NOMO-1 treated with dmso at 0.1 percent for 144 hours (cell line): Measurements from ENCODE around the gene TNFRSF1B.

Experiments
- DNase-seq: peaks from one replicate; lab custom pipeline; 2025; ENCODE audit not compliant: unreplicated experiment; lab: John Stamatoyannopoulos, UW

TNFRSF1B gene

DNA sequence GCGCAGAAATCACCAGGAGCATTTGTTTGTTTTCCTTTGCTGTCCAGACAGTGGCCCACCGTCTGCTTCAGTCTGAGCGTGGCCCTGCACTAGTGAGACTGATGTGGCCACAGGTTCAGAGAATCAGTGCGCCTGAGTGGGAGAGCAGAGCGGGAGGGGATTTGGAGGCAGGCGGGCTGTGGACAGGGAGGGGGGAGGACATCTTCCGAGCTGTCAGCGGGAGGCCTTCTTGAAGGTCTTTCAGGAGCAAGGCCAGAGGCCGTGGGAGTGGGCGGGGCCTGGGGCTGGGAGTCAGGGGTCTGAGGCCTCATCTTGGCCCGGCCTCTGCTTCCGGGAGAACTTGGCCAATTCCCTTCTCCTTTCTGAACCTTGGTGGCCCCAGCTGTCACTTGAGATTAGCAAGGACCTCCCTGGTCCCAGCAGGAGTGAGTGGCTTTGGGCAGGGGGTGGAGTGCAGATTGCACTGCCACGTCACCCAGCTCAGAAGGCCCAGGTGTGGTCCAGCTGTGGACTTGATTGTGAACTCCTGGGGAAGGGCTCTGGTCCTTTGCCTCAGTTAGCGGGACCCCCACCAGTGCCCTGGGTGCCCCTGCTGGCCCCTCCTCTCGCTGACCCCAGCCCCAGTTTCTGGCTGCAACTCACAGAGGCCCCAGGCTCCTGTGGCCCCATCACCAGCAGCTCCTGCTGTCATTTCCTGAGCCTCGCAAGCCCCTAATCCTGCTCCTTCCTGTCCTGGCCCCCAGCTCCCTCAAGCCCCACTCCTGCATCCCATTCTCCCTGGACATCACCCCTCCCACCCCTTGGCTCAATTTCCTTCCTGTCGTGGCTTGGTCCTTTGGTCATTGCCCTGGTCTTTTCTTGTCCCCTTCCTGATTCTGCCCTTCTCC, 8.4 kb downstream of the TNFRSF1B start:
- no peak for DNase-seq

DNA sequence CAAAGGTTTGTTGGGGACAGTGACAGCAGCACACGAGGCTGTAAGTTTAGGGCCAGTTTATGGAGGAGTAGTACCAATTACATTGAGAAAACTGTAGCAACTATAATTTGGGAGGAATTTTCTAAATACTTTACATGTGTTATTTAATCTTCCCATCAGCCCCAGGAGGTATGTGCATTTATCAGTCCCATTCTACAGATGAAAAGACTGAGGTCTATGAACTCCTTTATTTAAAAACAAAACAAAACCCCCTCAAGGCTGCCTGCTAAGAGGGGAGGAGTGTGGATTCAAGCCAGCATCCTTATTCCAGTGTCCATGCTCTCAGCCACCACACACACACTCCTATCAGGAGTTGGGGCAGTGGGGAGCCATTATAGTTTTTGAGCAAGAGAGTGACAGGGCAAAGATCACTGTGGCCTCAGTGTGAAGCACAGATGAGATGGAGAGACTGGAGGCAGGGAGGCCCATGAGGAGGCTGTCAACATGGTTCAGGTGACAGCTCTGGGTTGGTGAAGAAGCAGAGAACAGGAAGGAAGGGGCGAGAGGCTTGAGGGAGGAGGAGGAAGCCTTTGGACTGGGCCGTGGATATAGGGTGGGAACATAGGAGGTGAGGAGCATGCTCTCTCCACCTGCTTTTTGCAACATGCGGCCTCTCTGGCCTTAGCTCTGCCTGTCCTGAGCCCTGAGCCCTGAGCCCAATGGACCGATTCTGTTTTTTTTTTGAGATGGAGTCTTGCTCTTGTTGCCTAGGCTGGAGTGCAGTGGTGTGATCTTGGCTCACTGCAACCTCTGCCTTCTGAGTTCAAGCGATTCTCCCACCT, 9.7 kb downstream of the TNFRSF1B start:
- DNase-seq, result no peak

DNA sequence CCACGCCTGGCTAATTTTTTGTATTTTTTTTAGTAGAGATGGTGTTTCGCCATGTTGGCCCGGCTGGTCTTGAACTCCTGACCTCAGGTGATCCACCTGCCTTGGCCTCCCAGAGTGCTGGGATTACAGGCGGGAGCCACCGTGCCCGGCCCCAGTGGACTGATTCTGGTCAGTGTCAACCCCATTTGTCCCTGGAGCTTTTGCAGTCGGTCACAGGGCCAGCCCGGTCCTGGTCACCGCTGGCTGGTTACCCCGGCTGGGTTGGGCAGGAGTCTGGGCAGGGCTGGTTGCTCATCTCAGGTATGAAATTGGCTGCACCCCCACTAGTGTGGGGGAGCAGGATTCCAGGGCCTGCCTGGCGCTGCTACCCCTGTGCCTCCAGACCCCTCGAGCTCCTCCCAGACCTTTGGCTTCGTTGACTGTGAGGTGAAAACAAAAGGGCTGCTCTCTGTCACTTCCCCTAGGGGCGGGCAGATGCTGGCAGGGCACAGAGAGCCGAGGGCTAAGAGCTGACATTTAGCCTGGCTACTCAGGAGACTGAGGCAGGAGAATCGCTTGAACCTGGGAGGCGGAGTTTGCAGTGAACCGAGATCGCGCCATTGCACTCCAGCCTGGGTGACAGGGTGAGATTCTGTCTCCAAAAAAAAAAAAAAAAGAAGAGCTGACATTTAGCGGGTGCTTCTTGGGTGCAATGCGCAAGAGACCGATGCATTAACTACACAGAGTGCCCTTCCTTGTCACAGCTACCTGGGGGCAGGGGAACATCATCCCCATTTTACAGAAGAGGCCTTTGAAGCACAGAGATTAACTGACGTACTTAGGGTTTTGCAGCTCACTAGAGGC, 10.6 kb downstream of the TNFRSF1B start:
- no peak for DNase-seq

DNA sequence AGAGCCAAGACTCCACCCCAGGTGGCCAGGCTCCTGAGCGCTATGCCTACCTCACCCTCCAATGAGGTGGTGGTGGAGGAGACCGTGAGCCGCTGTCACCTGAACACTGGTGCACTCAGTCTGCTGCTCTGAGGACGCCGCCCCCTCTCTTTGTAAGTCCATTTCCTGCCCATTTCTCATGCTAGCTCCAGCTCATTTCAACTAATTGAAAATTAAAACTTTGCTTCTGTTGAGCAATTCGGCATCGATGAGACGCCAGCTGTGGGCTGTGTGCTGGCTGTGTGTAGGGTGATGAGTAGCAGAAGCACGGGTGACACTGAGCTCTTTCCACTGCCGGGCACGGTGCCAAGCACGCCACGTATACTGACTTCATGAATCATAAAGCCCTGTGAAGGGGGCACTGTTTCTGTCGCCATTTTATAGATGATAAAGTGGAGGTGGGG, 11.2 kb downstream of the TNFRSF1B start:
- DNase-seq, result peak; percentile 32

DNA sequence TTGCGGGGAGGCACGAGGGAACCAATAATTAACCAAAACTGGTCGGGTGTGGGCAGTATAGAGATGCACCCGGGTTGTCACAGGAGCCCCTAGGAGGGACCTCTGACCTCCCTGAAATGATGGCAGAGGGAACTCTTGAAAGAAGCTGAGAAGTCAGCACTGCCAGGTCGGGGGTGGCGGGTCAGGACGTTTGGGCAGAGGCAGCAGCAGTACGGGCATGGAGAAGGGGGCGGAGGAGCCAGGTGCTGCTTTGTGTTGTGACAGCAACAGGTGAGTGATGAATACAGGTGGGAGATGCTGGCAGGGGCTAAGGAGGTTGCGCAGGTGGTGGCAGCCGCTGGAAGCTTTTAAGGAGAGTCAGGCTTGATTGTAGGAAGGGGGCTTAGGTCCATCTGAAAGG, 11.7 kb downstream of the TNFRSF1B start:
- DNase-seq, result no peak

DNA sequence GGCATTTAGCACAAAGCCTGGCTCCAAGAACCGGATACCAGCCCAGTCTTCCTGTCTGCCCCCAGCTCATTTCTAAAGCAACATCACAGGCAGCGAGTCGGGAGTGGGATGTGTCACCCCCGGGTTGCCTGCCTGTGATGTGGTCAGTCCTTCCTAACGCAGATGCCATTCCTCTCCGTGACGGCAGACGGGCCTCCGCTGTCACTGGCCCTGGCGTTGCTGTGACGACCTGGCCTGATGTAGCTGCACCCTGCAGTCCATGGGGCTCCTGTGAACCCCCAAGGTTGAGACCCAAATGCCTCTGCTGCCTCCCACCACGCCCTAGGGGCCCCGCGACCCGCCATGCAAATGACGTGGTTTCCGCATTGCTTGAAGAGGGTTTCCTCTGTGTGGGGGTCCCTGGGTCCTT, 12.3 kb downstream of the TNFRSF1B start:
- DNase-seq, result peak; percentile 13

DNA sequence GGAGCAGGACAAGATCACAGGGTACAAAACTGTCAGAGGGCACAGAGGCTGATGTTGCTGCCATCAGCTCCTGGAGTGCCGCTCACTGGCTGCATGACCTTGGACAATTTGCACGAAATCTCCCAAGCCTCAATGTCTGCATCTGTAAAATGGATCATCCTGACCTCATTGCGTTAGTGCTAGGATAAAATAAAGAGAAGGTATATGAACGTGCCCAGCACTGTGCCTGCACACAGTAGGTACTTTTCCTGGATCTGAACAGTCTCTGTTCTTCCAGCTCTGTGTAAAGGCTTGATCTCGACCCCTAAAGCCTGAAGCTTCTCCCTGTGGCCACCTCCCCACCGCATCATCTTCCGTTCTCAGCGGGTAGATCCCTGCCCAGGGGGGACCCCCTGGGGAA, 12.9 kb downstream of the TNFRSF1B start:
- no peak for DNase-seq

DNA sequence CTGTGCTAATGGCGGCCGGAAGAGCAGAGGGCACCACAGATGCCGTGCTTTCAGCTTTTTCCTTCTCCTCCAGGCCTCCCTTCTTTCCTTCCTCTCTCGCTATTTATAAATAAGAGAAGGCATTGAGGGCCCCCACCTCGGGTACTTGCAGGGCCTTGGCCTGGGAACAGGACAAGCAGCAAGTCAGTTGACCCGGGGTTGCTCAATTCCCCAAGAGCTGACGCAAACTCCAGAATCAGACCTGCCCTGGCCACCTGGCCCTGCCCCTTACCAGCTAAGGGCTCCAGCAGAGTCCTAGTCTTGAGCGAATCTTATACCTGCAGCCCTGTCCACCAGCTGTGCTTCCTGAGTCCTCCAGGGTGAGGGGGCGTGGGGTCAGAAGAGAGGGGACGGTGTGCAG, 13.5 kb downstream of the TNFRSF1B start:
- peak; percentile 90 for DNase-seq

DNA sequence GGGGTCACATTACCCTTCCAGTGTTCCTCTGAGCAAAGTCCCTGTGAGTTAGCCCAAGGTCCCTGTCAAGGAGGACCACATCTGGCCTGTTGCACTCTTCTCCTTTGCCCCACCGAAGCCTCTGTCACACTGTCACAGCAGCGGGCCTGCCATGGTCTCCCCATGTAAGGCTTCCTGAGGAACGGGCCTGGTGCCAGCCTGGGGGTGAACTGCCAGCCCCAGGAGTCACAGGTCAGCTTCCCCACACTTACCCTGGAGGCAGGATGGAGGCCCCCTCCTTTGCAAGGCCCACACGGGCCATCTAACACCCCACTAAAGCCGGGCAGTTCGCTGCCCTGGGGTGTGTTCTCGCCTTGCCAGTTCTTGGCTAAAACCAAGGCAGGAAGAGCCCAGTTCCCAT, 14.1 kb downstream of the TNFRSF1B start:
- no peak for DNase-seq

DNA sequence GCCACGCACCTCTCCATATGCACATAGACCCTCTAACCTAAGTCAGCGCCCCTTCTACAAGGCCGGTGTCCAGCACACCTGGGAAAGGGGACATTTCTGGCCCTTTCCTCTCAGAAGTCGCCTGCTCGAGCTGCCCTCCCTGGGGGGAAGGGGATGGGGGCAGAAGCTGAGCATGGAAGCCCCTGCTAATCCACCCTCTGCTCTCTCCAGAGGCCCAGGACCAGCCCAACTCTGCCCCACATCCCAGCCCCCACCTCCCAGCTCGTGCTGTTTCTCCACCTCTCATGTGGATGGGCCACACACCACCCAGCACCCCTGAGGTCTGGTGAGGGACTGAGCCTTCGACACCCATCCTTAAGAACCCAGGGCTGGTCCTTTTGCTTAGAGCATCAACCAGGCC, 14.8 kb downstream of the TNFRSF1B start:
- DNase-seq, result no peak

DNA sequence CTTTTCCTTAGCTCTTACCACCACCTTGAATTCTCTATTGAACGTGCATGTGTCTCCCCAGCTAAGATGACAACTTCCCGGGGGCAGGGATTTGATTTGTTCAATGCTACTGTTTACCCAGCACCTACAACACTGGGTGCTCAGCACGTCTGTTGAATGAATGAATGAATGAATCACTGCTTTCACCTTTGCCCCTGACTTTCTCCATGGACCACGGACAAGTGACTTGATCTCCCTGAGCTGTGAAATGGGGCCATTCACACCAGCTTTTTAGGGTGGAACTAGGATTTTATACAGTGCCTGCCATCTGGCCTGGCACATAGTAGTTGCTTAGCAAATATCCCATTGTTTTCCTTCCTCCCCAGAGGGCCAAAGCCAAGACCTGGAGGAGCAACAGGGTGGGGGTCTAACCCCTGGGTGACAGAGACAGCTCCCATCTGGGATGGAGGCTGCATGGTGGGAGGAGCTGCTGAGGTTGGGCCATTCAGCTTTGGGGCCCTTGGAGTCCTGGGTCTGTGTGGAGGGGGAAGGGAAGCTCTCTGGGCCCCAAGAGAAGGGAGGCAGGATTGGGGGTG, 15.7 kb downstream of the TNFRSF1B start:
- DNase-seq, result no peak

DNA sequence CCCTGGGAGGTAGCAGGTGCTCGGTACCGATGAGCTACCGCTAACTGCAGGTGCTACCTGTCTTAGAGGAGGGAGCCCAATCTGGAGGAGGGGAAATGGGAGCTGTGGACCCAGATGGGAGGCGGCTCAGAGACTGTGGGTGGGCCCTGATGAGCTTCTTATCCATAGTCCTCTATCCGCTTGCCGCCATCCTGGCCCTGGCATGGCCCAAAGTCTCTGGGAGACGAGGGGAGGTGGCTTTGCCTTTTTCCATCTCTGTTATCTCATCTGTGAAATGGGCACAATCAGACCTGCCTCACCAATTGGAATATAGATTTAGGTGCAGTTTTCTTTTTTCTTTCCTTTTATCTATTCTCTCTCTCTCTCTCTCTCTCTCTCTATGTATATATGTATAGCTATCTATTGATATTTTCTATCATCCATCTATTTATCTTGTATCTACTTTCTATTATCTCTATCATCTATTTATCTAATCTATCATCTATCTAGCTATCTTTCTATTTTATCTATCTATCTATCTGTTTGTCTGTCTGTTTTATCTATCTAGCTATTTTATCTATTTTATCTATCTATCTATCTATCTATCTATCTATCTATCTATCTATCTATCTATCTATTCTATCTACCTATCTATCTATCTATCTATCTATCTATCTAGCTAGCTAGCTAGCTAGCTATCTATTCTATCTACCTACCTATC, 16.5 kb downstream of the TNFRSF1B start:
- DNase-seq, result no peak

DNA sequence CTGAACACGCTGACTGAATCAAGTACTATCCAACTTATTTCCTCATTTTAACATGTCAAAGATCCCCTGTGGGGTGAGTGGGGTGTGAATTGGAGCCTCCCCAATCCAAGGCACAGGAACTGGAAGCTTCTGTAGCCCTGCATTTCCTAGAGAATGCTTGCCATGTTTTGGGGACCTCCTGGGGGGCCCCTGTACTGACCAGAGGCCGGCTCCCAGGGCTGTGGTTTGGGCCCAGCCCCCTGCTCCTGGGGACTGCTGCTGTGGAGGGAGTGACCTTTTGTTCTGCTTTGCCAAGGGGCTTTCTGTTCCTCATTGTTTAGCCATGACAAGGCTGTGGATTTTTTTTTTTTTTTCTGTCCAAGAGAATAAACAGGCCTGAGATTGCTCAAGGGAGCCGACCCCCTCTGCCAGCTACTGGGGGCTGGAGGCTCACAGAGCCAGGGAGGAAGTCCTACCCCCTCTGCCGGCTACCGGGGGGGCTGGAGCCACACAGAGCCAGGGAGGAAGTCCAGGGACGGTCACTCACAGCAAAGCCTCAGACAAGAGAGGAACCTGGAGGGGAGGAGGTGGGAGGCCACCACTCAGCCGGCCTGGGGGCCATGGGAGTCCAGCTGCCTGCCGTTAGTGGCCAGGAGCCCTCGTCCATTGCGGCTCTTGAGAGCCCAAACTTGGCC, 17.4 kb downstream of the TNFRSF1B start:
- DNase-seq, result peak; percentile 94

DNA sequence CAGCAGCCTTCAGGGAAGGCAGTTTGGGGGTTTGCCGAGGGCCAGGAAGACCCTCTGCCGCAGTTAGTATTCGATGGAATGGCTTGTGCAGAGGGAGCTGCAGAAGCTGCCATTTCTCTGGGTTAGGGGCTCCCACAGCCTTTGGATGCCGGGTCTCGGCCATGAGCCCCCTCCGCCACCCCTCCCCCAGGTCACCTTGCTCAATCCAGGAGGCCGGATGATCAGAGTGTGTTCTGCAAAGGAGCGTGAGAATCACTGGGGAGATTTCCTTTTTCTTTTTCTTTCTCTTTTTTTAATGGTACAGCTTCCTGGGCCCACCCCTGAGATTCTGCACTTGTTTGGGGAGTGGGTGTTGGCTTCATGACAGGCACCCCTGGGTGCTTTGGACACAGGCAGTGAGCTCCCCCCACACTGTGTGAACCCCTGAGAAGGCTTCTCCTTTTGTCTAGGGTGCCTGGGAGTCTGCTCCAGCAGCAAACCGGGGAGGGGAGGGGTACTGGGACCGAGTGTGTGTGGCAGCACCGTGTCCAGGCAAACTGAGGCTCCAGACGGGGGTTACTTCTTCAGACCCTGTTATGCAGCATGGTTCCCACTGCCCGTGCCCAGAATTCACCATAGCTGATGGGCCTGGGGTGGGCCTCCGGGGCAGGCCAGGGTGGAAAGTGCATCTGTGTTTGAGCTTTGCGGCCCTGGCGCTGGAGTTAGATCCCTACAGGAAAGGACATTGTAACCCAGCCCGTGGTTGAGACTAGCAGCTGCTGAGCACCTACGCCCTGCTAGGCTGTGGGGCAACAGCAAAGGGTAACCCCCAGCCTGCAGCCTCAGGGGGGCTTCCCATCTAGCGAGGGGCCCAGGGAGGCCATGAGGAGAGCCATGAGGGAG, 18.5 kb downstream of the TNFRSF1B start:
- DNase-seq, result peak; percentile 19

DNA sequence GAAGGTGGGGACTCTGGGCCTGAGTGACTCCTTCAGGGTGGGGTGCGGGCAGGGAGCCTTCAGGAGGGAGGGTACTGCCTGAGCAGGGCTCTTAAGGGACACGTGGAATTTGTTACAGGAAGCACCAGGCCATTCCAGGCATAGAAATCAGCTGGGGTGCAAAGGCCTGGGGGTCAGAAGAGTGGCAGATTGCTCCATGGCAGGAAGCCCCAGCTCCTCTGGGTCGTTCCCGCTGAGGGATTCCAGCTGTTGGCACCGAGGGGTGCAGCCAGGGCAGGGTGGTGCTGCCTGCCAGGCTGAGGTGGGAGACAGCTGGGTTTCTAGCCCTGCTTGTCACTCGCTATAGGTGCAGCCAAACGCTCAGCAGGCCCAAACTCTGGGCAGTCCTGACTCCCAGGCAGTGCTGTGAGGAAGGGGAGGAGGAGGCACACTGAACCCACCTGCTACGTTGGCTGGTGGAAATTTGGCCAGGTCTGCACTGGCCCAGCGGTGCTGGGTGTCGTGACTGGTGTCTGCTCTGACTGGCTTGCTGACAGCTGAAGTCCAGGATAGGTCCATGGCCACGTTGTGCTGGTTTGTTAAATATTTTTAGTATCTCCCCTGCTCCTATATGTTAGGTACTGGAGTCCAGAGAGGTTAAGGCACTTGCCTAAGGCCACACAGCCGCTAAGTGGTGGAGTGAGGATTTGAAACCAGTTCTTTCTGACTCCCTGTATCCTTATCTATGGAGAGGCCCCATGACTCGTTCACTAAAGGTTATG, 19.3 kb downstream of the TNFRSF1B start:
- no peak for DNase-seq

DNA sequence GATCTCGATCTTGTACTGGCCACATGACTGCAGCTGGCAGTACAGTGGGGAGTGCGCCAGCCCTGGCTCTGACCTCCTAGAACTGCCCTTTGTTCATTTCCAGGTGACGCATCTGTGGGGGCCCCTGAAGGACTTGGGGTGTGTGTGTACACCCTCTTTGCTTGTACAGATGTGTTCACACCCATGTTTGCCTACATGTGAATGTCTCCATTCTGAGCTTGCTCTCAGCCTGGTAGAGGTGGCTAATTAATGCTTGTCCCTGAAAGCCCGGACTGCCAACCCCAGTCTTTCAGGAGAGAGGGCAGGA, 19.8 kb downstream of the TNFRSF1B start:
- DNase-seq, result no peak

DNA sequence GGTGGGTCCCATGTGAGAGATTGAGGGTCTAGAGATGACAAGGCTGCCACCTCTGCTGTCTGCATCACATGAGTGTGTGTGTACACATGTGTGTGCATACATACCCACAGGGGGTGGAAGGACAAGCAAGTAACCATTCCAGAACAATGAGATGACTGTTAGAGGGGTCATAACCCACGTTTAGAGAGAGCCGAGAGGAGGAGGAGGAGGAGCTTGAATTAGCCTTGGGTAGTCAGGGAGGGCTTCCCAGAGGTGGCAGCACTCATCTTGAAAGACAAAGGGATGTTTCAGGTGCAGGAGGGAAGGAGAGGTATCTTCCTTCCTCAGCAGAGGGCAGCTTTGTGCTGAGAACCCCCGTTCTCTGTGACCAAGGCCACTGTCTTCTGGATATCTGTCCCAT, 21.3 kb downstream of the TNFRSF1B start:
- no peak for DNase-seq

DNA sequence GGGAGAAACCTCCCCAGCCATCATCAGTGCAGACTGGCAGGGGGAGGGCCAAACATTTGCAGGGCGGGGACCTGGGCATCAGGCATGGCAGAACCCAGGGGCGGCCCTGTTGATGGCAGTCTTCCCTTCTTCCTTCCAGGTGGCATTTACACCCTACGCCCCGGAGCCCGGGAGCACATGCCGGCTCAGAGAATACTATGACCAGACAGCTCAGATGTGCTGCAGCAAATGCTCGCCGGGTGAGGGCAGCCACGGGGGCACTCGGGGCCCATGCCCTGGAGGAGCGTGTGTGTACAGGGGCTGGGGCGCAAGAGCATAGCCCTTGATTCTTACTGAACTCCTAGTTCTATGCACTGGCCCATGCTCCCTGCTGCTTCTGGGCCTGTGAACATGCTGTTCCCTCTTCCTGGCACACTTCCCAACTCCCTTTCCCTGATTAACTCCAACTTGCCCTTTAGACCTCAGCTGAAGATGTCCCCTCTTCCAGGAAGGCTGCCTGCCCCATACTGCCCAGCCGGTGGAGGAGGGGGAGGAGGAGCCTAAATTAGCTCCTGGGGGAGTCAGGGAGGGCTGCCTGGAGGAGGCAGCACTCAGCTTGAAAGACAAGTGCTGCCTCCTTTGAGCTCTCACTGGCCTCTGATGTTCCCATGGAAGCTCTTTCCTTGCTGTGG, 22.0 kb downstream of the TNFRSF1B start:
- no peak for DNase-seq
